ENCODE results near the gene ATL2.
"Not testable (repeated sequence)": the region's sequence is repeated elsewhere in the genome, so short reads cannot be mapped to it uniquely, and the experiment has no call there.

- TF ChIP-seq, protein P1, sequence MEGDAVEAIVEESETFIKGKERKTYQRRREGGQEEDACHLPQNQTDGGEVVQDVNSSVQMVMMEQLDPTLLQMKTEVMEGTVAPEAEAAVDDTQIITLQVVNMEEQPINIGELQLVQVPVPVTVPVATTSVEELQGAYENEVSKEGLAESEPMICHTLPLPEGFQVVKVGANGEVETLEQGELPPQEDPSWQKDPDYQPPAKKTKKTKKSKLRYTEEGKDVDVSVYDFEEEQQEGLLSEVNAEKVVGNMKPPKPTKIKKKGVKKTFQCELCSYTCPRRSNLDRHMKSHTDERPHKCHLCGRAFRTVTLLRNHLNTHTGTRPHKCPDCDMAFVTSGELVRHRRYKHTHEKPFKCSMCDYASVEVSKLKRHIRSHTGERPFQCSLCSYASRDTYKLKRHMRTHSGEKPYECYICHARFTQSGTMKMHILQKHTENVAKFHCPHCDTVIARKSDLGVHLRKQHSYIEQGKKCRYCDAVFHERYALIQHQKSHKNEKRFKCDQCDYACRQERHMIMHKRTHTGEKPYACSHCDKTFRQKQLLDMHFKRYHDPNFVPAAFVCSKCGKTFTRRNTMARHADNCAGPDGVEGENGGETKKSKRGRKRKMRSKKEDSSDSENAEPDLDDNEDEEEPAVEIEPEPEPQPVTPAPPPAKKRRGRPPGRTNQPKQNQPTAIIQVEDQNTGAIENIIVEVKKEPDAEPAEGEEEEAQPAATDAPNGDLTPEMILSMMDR (IDR thresholded peaks at IDR 0.05), result not testable (repeated sequence)
- not testable (repeated sequence) for TF ChIP-seq POLR2A (IDR thresholded peaks at IDR 0.05)
These were observed 35.3 kb upstream of the ATL2 start for GRCh38 chr2:38412235-38412871.
